Heart right ventricle (tissue), 16 donors: Measurements from ENCODE around the gene C3orf33. TPM values are rescaled to one million over a fixed set of nuclear protein-coding genes. Genes with fewer than 3 reads are reported as not detected.
A peak's percentile ranks its signal among the peaks of the same experiment; 100 is the strongest.

Experiments
- ATAC-seq, 8 donors: fragments of 200-7000 bp; cut with Tn5 transposase; one replicate each; pipeline ENCODE4 v1.9.1; 2020; ENCODE audit warnings: mild to moderate bottlenecking in 8 of 8, moderate library complexity in 8 of 8, moderate number of reproducible peaks in 1 of 8
- DNase-seq, 2 donors: peaks; one replicate each; pipeline ENCODE4 v3.0.0-alpha.2; 2020
- H3K27ac ChIP-seq, 10 donors: fragments of 200-600 bp; sonication (generic) in 2 of 10; one replicate each; pipeline versions ENCODE4 v1.5.0 to v1.8.0; 2020 to 2022; ENCODE audit warnings: mild to moderate bottlenecking in 3 of 10
- H3K27me3 ChIP-seq, 7 donors: fragments of 200-600 bp; one replicate each; pipeline ENCODE4 v1.8.0; 2021 to 2022; ENCODE audit warnings: mild to moderate bottlenecking in 2 of 7
- H3K36me3 ChIP-seq, 9 donors: fragments of 200-600 bp; sonication (generic) in 1 of 9; one replicate each; pipeline versions ENCODE4 v1.5.0 to v1.8.0; 2020 to 2022; ENCODE audit warnings: mild to moderate bottlenecking in 2 of 9
- H3K4me1 ChIP-seq, 9 donors: fragments of 200-600 bp; sonication (generic) in 1 of 9; one replicate each; pipeline versions ENCODE4 v1.5.0 to v1.8.0; 2020 to 2022; ENCODE audit warnings: mild to moderate bottlenecking in 4 of 9
- H3K4me3 ChIP-seq, 10 donors: fragments of 200-600 bp; sonication (generic) in 2 of 10; one replicate each; pipeline versions ENCODE4 v1.5.0 to v1.8.0; 2020 to 2022; ENCODE audit warnings: mild to moderate bottlenecking in 7 of 10, moderate library complexity in 2 of 10
- H3K9me3 ChIP-seq, 11 donors: fragments of 200-600 bp in 10 of 11; sonication (generic) in 2 of 11; one replicate each; pipeline versions ENCODE4 v1.5.0 to v1.8.0; 2013 to 2022; ENCODE audit warnings: mild to moderate bottlenecking in 2 of 11, control low read depth in 1 of 11, moderate library complexity in 1 of 11
- CTCF ChIP-seq, 9 donors: fragments of 200-600 bp; sonication (generic) in 2 of 9; IDR thresholded peaks; one replicate each; pipeline versions ENCODE4 v1.5.0 to v1.8.0; 2021 to 2022; ENCODE audit warnings: antibody characterized with exemption in 9 of 9, mild to moderate bottlenecking in 5 of 9, moderate library complexity in 1 of 9
- WGBS, 2 donors: extraction: QIAGEN DNeasy Blood & Tissue Kit; methylation state at CpG; one replicate each; pipeline ENCODE4 v1.1.7; 2013; ENCODE audit warnings: inconsistent platforms in 1 of 2; 5-methylcytosine and 5-hydroxymethylcytosine counted together
- intact Hi-C, 10 donors: fragments of 100-400 bp; cut with DNase I; formaldehyde crosslinking; loops; one replicate each; pipeline versions ENCODE4 v1.11.1 to v1.14.2; 2022
- polyA plus RNA-seq, 2 donors: library from polyadenylated mRNA; stranded (reverse); fragments of 200-250 nt; gene quantifications; one replicate each; pipeline ENCODE4 v1.2.3, GENCODE V29; 2013
- total RNA-seq, 10 donors: library from RNA; stranded (reverse); fragmentation: NEBNext Ultra II Directional in 3 of 10; extraction: Animal tissue kit (Norgen Biotek cat#: 25700) in 3 of 10; gene quantifications; one replicate each; pipeline versions ENCODE4 v1.2.1 to v1.2.4, GENCODE V29; 2021 to 2023
- donor health status: Arrhythmogenic right ventricular cardiomyopathy.
- donor health status: ischemic (EF 13 %, LVEDD 7.1; RV severe dilation, severe dysfunction).
- donor health status: healthy with polysubstance abuse.
- donor health status: DM: no; HTN: yes; CAD: no.
- donor health status: DM: no; HTN: no; CAD: no.
- donor health status: ischemic (EF 25% LVEDD 6.9; RV normal size, moderate dysfunction).
- donor health status: ischemic (EF 25% LVEDD 5.7; RV mildly dilated, moderate dysfunction).
- donor health status: healthy.
- donor health status: DM: yes; HTN: yes; CAD: no.
- donor health status: Ischemic cardiomyopathy.
- donor health status: ischemic (EF 35%, LVEDD 5.7; RV mildly dilated, moderate dysfunction).
- donor health status: nonischemic (EF 11% LVEDD 7.7; RV severe dilation, severe dysfunction).
- donor health status: DM: yes; HTN: yes; CAD: no.
- donor health status: PGD.
- donor health status: ischemic (EF 29% LVEDD 5.4; RV normal size, mild dysfunction).
- donor health status: nonischemic (EF 23%, LVEDD 6.1; RV moderate dilation, normal function).

C3orf33 gene
- total and polyA plus RNA-seq, 12 donors: 2.3 to 8.5 (median 5.8) TPM

GRCh38 chr3:155753038-155753639 is 52.9 kb downstream of the C3orf33 start:
- 80 to 81% methylated on average over 11 of the region's 11 CpGs for WGBS, 2 donors
- H3K36me3 ChIP-seq: peaks cover 0 to 13% (median 0%) of the 10 kb centered on the region in 9 donors
- TF ChIP-seq CTCF (IDR thresholded peaks at IDR 0.05): peak in 6 of 9 donors; percentile 31 to 55 (median 38)
- H3K4me3 ChIP-seq: no peak overlapping the region
- H3K9me3 ChIP-seq: no peaks in the 10 kb centered on the region
- peaks cover 0 to 9% (median 0%) of the 10 kb centered on the region in 7 donors for H3K27me3 ChIP-seq
- no peaks in the 10 kb centered on the region for H3K4me1 ChIP-seq
- no peak overlapping the region for H3K27ac ChIP-seq
- no peak for DNase-seq
- ATAC-seq: no peak
- intact Hi-C loops: no loop called here

- ATAC-seq (no peak), DNase-seq (no peak)
- Histone ChIP-seq H3K4me3 (no peak overlapping the region), H3K4me1 (peaks cover 0 to 26% (median 10%) of the 10 kb centered on the region in 9 donors), H3K27ac (no peak overlapping the region), H3K36me3 (no peaks in the 10 kb centered on the region), H3K9me3 (no peaks in the 10 kb centered on the region), H3K27me3 (peaks cover 0 to 43% (median 8%) of the 10 kb centered on the region in 7 donors)
- no peak for TF ChIP-seq CTCF (IDR thresholded peaks at IDR 0.05)
- intact Hi-C loops: loop anchor here in 3 of 10 donors (10.0 kb wide), 3 partner anchors 106 to 126 kb away; partner anchors contain the start of genes GMPS (in 1 of the 3) and SLC33A1 (in 1 of the 3)
- WGBS, 2 donors: 62 to 68% methylated on average over 8 of the region's 8 CpGs
Measured at GRCh38 chr3:155748611-155749365, 57.3 kb downstream of the C3orf33 start.

GRCh38 chr3:155747946-155748290 is 58.2 kb downstream of the C3orf33 start:
- peaks cover 0 to 32% (median 15%) of the 10 kb centered on the region in 9 donors for H3K4me1 ChIP-seq
- DNase-seq (no peak), ATAC-seq (no peak)
- no peaks in the 10 kb centered on the region for H3K9me3 ChIP-seq
- TF ChIP-seq CTCF (IDR thresholded peaks at IDR 0.05): no peak
- no peak overlapping the region for H3K27ac ChIP-seq
- 79 to 80% methylated on average over 3 of the region's 3 CpGs for WGBS, 2 donors
- no peaks in the 10 kb centered on the region for H3K36me3 ChIP-seq
- H3K27me3 ChIP-seq: peaks cover 0 to 52% (median 17%) of the 10 kb centered on the region in 7 donors
- no peak overlapping the region for H3K4me3 ChIP-seq
- intact Hi-C loops: loop anchor here in 3 of 10 donors (10.0 kb wide), 3 partner anchors 107 to 127 kb away; partner anchors contain the start of genes GMPS (in 1 of the 3) and SLC33A1 (in 1 of the 3)

- Histone ChIP-seq H3K36me3 (no peaks in the 10 kb centered on the region), H3K27me3 (peaks cover 0 to 57% (median 22%) of the 10 kb centered on the region in 7 donors), H3K4me3 (no peak overlapping the region), H3K9me3 (no peaks in the 10 kb centered on the region), H3K27ac (no peak overlapping the region), H3K4me1 (peaks cover 0 to 32% (median 15%) of the 10 kb centered on the region in 9 donors)
- no peak for DNase-seq
- no peak for TF ChIP-seq CTCF (IDR thresholded peaks at IDR 0.05)
- 62 to 69% methylated on average over 2 of the region's 2 CpGs for WGBS, 2 donors
- intact Hi-C loops: loop anchor here in 3 of 10 donors (10.0 kb wide), 3 partner anchors 107 to 127 kb away; partner anchors contain the start of genes GMPS (in 1 of the 3) and SLC33A1 (in 1 of the 3)
- no peak for ATAC-seq
Measured at GRCh38 chr3:155747286-155747945, 58.7 kb downstream of the C3orf33 start.
